Tibial artery (tissue), 4 donors: ENCODE data around the gene CCL1.

Experiments
- DNase-seq, 2 donors: peaks; one replicate each; pipeline ENCODE4 v3.0.0-alpha.2; 2019
- H3K27ac ChIP-seq, 2 donors: fragments of 200-600 bp; sonication (generic) in 1 of 2; 1 replicate in 1 of 2; 2 replicates in 1 of 2; pipeline ENCODE4 v1.5.1; 2018 to 2019; ENCODE audit warnings: mild to moderate bottlenecking in 1 of 2
- H3K27me3 ChIP-seq, 2 donors: fragments of 200-600 bp; sonication (generic) in 1 of 2; one replicate each; pipeline versions ENCODE4 v1.5.1 to v1.6.0; 2016 to 2019
- H3K36me3 ChIP-seq, 3 donors: fragments of 200-600 bp; sonication (generic) in 2 of 3; one replicate each; pipeline ENCODE4 v1.5.1; 2016 to 2019; ENCODE audit warnings: mild to moderate bottlenecking in 2 of 3
- H3K4me1 ChIP-seq, 4 donors: fragments of 200-600 bp; sonication (generic) in 2 of 4; 1 replicate in 3 of 4; 2 replicates in 1 of 4; pipeline ENCODE4 v1.5.1; 2016 to 2019
- H3K4me3 ChIP-seq, 2 donors: fragments of 200-600 bp; sonication (generic) in 1 of 2; 1 replicate in 1 of 2; 2 replicates in 1 of 2; pipeline ENCODE4 v1.5.1; 2018 to 2019; ENCODE audit warnings: mild to moderate bottlenecking in 2 of 2
- H3K9me3 ChIP-seq, 3 donors: fragments of 200-600 bp; sonication (generic) in 1 of 3; one replicate each; pipeline ENCODE4 v1.5.1; 2016 to 2019
- intact Hi-C: fragments of 100-400 bp; cut with DNase I; formaldehyde crosslinking; loops from one replicate; pipeline ENCODE4 v1.15.0; 2023; ENCODE audit warnings: low total_unique reads
- TF ChIP-seq, protein P1 (sequence below), 2 experiments: fragments of 200-600 bp in 1 of 2; fragments of 450-650 bp in 1 of 2; IDR thresholded peaks; one replicate each; pipeline ENCODE4 v1.5.1; 2017 to 2019; ENCODE audit warnings: antibody characterized with exemption in 2 of 2, mild to moderate bottlenecking in 1 of 2, moderate library complexity in 1 of 2

Gene CCL1

DNA sequence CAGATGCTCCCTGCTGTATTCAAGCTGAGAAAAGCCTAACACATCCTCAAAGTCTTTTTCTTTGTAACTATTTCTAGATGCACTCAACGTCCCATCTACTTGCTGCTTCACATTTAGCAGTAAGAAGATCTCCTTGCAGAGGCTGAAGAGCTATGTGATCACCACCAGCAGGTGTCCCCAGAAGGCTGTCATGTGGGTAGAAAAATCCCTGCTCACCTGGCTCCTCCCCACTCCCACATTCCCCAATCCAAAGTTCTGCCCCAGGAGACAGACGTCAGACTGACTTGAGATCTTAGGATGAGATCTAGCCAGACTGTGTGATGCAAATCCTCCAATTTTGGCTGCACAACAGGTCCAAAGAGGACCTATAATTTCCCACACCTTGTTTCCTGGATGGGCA, 5.6 kb downstream of the CCL1 start:
- peaks cover 0 to 19% (median 4%) of the 10 kb centered on the region in 4 donors for H3K4me1 ChIP-seq
- intact Hi-C loops: loop anchor here (5.0 kb wide), 1 partner anchor 55 kb away; no protein-coding TSS in a partner anchor
- H3K36me3 ChIP-seq: no peaks in the 10 kb centered on the region
- no peak for DNase-seq
- no peak overlapping the region for H3K4me3 ChIP-seq
- TF ChIP-seq, protein P1, sequence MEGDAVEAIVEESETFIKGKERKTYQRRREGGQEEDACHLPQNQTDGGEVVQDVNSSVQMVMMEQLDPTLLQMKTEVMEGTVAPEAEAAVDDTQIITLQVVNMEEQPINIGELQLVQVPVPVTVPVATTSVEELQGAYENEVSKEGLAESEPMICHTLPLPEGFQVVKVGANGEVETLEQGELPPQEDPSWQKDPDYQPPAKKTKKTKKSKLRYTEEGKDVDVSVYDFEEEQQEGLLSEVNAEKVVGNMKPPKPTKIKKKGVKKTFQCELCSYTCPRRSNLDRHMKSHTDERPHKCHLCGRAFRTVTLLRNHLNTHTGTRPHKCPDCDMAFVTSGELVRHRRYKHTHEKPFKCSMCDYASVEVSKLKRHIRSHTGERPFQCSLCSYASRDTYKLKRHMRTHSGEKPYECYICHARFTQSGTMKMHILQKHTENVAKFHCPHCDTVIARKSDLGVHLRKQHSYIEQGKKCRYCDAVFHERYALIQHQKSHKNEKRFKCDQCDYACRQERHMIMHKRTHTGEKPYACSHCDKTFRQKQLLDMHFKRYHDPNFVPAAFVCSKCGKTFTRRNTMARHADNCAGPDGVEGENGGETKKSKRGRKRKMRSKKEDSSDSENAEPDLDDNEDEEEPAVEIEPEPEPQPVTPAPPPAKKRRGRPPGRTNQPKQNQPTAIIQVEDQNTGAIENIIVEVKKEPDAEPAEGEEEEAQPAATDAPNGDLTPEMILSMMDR (IDR thresholded peaks at IDR 0.05): no peak
- H3K27ac ChIP-seq: no peak overlapping the region
- peaks cover 0 to 7% of the 10 kb centered on the region in 2 donors for H3K27me3 ChIP-seq
- H3K9me3 ChIP-seq: no peaks in the 10 kb centered on the region

DNA sequence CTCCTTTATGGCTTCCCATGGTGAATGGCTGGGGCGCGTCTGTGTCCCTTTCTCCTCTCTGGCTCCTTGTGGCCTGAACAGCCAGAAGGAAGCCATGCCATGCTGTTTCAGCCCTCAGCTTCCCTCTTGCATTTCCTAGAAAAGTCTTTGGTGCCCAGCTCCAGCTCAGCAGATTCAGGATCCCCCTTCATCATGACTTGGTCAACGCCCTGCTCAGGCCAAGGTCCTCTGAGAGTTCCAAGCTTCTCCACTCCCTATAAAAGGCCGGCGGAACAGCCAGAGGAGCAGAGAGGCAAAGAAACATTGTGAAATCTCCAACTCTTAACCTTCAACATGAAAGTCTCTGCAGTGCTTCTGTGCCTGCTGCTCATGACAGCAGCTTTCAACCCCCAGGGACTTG, 6.8 kb downstream of the CCL1 start, which contains the start of gene CCL13:
Gene CCL13 (plus strand): TSS at position 287 of the 400 bp plus-strand sequence. CDS start 47 bp downstream, at position 334.
- Histone ChIP-seq H3K27ac (peak within 1 kb of the TSS in 1 of 2 donors; percentile 49), H3K36me3 (no peaks in the 10 kb centered on the region), H3K4me1 (peaks cover 0 to 18% (median 4%) of the 10 kb centered on the region in 4 donors), H3K4me3 (no peak within 1 kb of the TSS), H3K27me3 (no peaks in the 10 kb centered on the region), H3K9me3 (no peaks in the 10 kb centered on the region)
- DNase-seq: peak in 1 of 2 donors; percentile 43
- TF ChIP-seq, protein P1 (IDR thresholded peaks at IDR 0.05): no peak
- intact Hi-C loops: loop anchor here (5.0 kb wide), 1 partner anchor 54 kb away; no protein-coding TSS in a partner anchor

DNA sequence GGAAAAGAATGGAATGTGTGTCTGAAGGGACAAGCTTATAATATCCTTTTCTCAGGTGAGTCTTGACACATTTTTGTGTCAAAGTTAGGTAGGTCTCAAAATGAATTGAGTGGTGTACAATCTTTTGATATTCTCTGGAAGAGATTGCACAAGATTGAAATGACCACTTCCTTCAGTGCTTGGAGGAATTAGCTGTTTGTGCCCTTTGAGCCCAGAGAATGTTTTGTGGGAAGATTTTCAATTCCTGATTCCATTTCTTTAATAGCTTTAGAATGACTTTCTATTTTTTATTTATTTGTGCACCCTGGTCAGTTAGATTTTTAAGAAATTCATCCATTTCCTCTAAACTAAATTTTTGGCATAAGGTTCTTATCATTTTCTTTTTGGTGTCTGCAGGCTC, 8.4 kb downstream of the CCL1 start:
- DNase-seq: no peak
- H3K27me3 ChIP-seq: no peaks in the 10 kb centered on the region
- TF ChIP-seq, protein P1 (IDR thresholded peaks at IDR 0.05): no peak
- H3K4me3 ChIP-seq: no peak overlapping the region
- H3K27ac ChIP-seq: peak overlapping the region in 1 of 2 donors; percentile 49
- peaks cover 0 to 32% (median 19%) of the 10 kb centered on the region in 4 donors for H3K4me1 ChIP-seq
- H3K9me3 ChIP-seq: no peaks in the 10 kb centered on the region
- no peaks in the 10 kb centered on the region for H3K36me3 ChIP-seq
- intact Hi-C loops: loop anchor here (5.0 kb wide), 1 partner anchor 52 kb away; no protein-coding TSS in a partner anchor

DNA sequence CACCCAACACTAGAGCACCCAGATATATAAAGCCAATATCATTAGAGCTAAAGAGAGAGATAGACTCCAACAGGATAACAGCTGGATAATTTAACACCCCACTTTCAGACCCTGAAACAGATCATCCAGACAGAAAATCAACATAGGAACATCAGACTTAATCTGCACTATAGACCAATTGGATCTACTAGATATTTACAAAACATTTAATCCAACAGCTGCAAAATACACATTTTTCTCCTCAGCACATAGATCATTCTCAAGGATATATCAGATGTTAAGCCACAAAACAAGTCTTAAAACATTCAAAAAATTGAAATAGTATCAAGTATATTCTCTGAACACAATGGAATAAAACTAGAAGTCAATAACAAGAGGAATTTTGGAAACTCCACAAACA, 10.8 kb downstream of the CCL1 start:
- H3K4me3 ChIP-seq: no peak overlapping the region
- H3K9me3 ChIP-seq: no peaks in the 10 kb centered on the region
- no peak overlapping the region for H3K27ac ChIP-seq
- peaks cover 0 to 46% (median 20%) of the 10 kb centered on the region in 4 donors for H3K4me1 ChIP-seq
- H3K27me3 ChIP-seq: no peaks in the 10 kb centered on the region
- DNase-seq: no peak
- intact Hi-C loops: no loop called here
- H3K36me3 ChIP-seq: no peaks in the 10 kb centered on the region
- TF ChIP-seq, protein P1 (IDR thresholded peaks at IDR 0.05): no peak

DNA sequence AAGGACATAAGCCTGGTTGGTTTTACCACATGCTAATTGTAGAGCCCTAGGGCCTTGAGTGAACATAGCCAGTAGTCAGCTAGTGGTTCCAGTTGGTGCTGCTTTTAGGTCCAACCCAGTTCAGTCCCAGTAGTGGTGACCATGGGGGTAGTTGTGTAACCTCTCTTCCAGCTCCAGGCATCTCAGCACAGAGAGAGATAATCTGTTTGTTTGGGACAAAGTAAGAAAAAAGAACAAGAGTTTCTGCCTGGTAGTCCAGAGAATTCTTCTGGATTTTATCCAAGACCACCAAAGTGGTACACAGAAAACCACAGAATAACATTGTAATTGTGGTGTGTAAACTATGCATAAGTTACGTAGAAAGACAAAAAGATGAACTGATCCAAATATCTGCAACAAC, 11.9 kb downstream of the CCL1 start:
- Histone ChIP-seq H3K36me3 (no peaks in the 10 kb centered on the region), H3K27ac (peak overlapping the region; percentile 36 to 69), H3K4me3 (no peak overlapping the region), H3K27me3 (no peaks in the 10 kb centered on the region), H3K4me1 (peaks cover 0 to 55% (median 20%) of the 10 kb centered on the region in 4 donors), H3K9me3 (no peaks in the 10 kb centered on the region)
- DNase-seq: no peak
- TF ChIP-seq, protein P1 (IDR thresholded peaks at IDR 0.05): no peak
- intact Hi-C loops: no loop called here
